H1 (cell line): Measurements from ENCODE around the gene DFFB. TPM values are rescaled to one million over a fixed set of nuclear protein-coding genes. Genes with fewer than 3 reads are reported as not detected.

Experiments
- CTCF ChIA-PET: fragments of 300-600 bp; sonication (Branson Sonifier 250); formaldehyde crosslinking; loops from one replicate; lab custom pipeline; 2021; ENCODE audit not compliant: partially characterized antibody; lab: Charles Lee
- POLR2A ChIA-PET: fragments of 300-600 bp; sonication (Branson Sonifier 250); formaldehyde crosslinking; loops from one replicate; lab custom pipeline; 2021; ENCODE audit warnings: inconsistent platforms; ENCODE audit not compliant: partially characterized antibody; lab: Charles Lee
- DNase-seq, 2 experiments: peaks; one replicate each; pipeline versions ENCODE4 v3.0.0 to v3.0.0-alpha.2; 2010 to 2022; ENCODE audit warnings: low spot score in 2 of 2, low read depth in 1 of 2, mixed read lengths in 1 of 2
- FAIRE-seq: peaks from 2 replicates; lab custom pipeline; 2011; peaks lifted over from hg19 to GRCh38; lab: Jason Lieb, UNC
- H2AFZ ChIP-seq: 2 replicates; pipeline ENCODE4 v1.8.1; 2012; ENCODE audit warnings: low read length, inconsistent platforms
- H2AK5ac ChIP-seq: 2 replicates; pipeline ENCODE4 v1.6.1; 2013; ENCODE audit warnings: low read depth, low read length
- H2BK120ac ChIP-seq: replicated peaks from 2 replicates; pipeline ENCODE3; 2013; ENCODE audit warnings: low read depth, low read length, inconsistent platforms
- H2BK12ac ChIP-seq: 2 replicates; pipeline ENCODE4 v1.6.1; 2013; ENCODE audit warnings: low read depth, low read length
- H2BK15ac ChIP-seq: 2 replicates; pipeline ENCODE4 v1.6.1; 2013; ENCODE audit warnings: low read length
- H2BK20ac ChIP-seq: 2 replicates; pipeline ENCODE4 v1.6.1; 2013; ENCODE audit warnings: low read length
- H2BK5ac ChIP-seq: 2 replicates; pipeline ENCODE4 v1.6.1; 2013; ENCODE audit warnings: low read depth, low read length
- H3K14ac ChIP-seq: 2 replicates; pipeline ENCODE4 v1.6.1; 2013; ENCODE audit warnings: inconsistent platforms; ENCODE audit not compliant: insufficient read length
- H3K18ac ChIP-seq: 2 replicates; pipeline ENCODE4 v1.6.1; 2013; ENCODE audit warnings: low read length; ENCODE audit errors: extremely low read depth
- H3K23ac ChIP-seq: 2 replicates; pipeline ENCODE4 v1.6.1; 2013; ENCODE audit warnings: inconsistent platforms; ENCODE audit not compliant: insufficient read length
- H3K23me2 ChIP-seq: 2 replicates; pipeline ENCODE4 v1.6.1; 2013; ENCODE audit warnings: low read depth, low read length
- H3K27ac ChIP-seq: 2 replicates; pipeline ENCODE4 v1.6.1; 2011; ENCODE audit warnings: low read depth, low read length, inconsistent platforms
- H3K27me3 ChIP-seq, 4 experiments: replicated peaks in 1 of 4; 1 replicate in 1 of 4; 2 replicates in 3 of 4; pipeline versions ENCODE4 v1.6.1 to v1.8.1; 2011 to 2013; ENCODE audit warnings: low read length in 3 of 4, mild to moderate bottlenecking in 3 of 4, inconsistent platforms in 2 of 4, mixed read lengths in 2 of 4, moderate library complexity in 1 of 4; ENCODE audit not compliant: control insufficient read depth in 3 of 4, insufficient read depth in 3 of 4; ENCODE audit errors: extremely low read depth in 1 of 4
- H3K36me3 ChIP-seq, 4 experiments: 2 replicates each; pipeline versions ENCODE4 v1.6.1 to v1.8.1; 2011 to 2013; ENCODE audit warnings: mild to moderate bottlenecking in 4 of 4, low read length in 3 of 4, moderate library complexity in 2 of 4, control low read depth in 1 of 4, inconsistent platforms in 1 of 4; ENCODE audit not compliant: insufficient read depth in 4 of 4, control insufficient read depth in 2 of 4
- H3K4ac ChIP-seq: replicated peaks from 2 replicates; pipeline ENCODE3; 2013; ENCODE audit warnings: low read length, low read depth, mixed read lengths, inconsistent platforms; ENCODE audit not compliant: insufficient read length
- H3K4me1 ChIP-seq, 4 experiments: replicated peaks in 1 of 4; 1 replicate in 1 of 4; 2 replicates in 3 of 4; pipeline versions ENCODE4 v1.6.1 to v1.8.1; 2011 to 2013; ENCODE audit warnings: low read length in 3 of 4, inconsistent platforms in 2 of 4, mixed read lengths in 1 of 4; ENCODE audit not compliant: insufficient read depth in 4 of 4, control insufficient read depth in 3 of 4
- H3K4me2 ChIP-seq, 2 experiments: 2 replicates each; pipeline versions ENCODE4 v1.6.1 to v1.8.1; 2011 to 2013; ENCODE audit warnings: low read depth in 2 of 2, low read length in 2 of 2, control low read depth in 1 of 2, inconsistent platforms in 1 of 2, mild to moderate bottlenecking in 1 of 2; ENCODE audit not compliant: insufficient read depth in 1 of 2
- H3K4me3 ChIP-seq, 4 experiments: fragments of 200-600, 300-600 bp in 1 of 4; sonication (generic), shearing (Covaris generic), sonication (Bioruptor Twin) in 1 of 4; 2 replicates each; pipeline versions ENCODE4 v1.5.1 to v1.8.1; 2011 to 2016; ENCODE audit warnings: low read length in 4 of 4, low read depth in 3 of 4, control low read depth in 2 of 4, inconsistent platforms in 2 of 4, mild to moderate bottlenecking in 2 of 4, mixed read lengths in 1 of 4, moderate library complexity in 1 of 4; ENCODE audit not compliant: insufficient read depth in 2 of 4; ENCODE audit errors: extremely low read depth in 1 of 4
- H3K56ac ChIP-seq: replicated peaks from 2 replicates; pipeline ENCODE3; 2013; ENCODE audit warnings: low read depth, mild to moderate bottlenecking, mixed read lengths, low read length, inconsistent platforms; ENCODE audit not compliant: insufficient read length
- H3K79me1 ChIP-seq: 2 replicates; pipeline ENCODE4 v1.6.1; 2013; ENCODE audit warnings: low read depth, low read length, control low read depth
- H3K79me2 ChIP-seq, 2 experiments: 2 replicates each; pipeline versions ENCODE4 v1.6.1 to v1.8.1; 2012 to 2013; ENCODE audit warnings: low read length in 2 of 2, mild to moderate bottlenecking in 2 of 2, inconsistent platforms in 1 of 2; ENCODE audit not compliant: insufficient read depth in 2 of 2, control insufficient read depth in 1 of 2
- H3K9ac ChIP-seq, 4 experiments: replicated peaks in 1 of 4; 1 replicate in 1 of 4; 2 replicates in 3 of 4; pipeline versions ENCODE4 v1.6.1 to v1.8.1; 2011 to 2013; ENCODE audit warnings: low read depth in 3 of 4, low read length in 3 of 4, control low read depth in 2 of 4, mild to moderate bottlenecking in 2 of 4, moderate library complexity in 2 of 4, inconsistent platforms in 1 of 4; ENCODE audit errors: extremely low read depth in 1 of 4
- H3K9me3 ChIP-seq, 2 experiments: 2 replicates each; pipeline versions ENCODE4 v1.6.1 to v1.8.1; 2012 to 2013; ENCODE audit warnings: mild to moderate bottlenecking in 2 of 2, moderate library complexity in 2 of 2, control low read depth in 1 of 2, inconsistent platforms in 1 of 2, low read depth in 1 of 2, low read length in 1 of 2, mixed read lengths in 1 of 2; ENCODE audit not compliant: insufficient read depth in 2 of 2
- H4K20me1 ChIP-seq, 2 experiments: replicated peaks in 1 of 2; 2 replicates each; pipeline versions ENCODE3 to v1.8.1; 2011 to 2013; ENCODE audit warnings: inconsistent platforms in 2 of 2, low read length in 2 of 2, mild to moderate bottlenecking in 1 of 2; ENCODE audit not compliant: insufficient read depth in 2 of 2, control insufficient read depth in 1 of 2
- H4K5ac ChIP-seq: 2 replicates; pipeline ENCODE4 v1.6.1; 2013; ENCODE audit warnings: low read length, low read depth, mixed read lengths, inconsistent platforms; ENCODE audit not compliant: insufficient read length
- H4K8ac ChIP-seq: 2 replicates; pipeline ENCODE4 v1.8.0; 2013; ENCODE audit warnings: mild to moderate bottlenecking, moderate library complexity, low read length, inconsistent platforms; ENCODE audit not compliant: insufficient read depth; ENCODE audit errors: extremely low read depth
- H4K91ac ChIP-seq: replicated peaks from 2 replicates; pipeline ENCODE3; 2013; ENCODE audit warnings: low read length, mixed read lengths, inconsistent platforms; ENCODE audit not compliant: insufficient read length
- ATF3 ChIP-seq: IDR thresholded peaks from 2 replicates; pipeline ENCODE4 v1.6.1; 2011; ENCODE audit warnings: low read depth, mild to moderate bottlenecking, low read length; ENCODE audit not compliant: insufficient read depth
- CBX8 ChIP-seq: fragments of 300-800, 300-1000 bp; sonication (generic); IDR thresholded peaks from 2 replicates; pipeline ENCODE4 v1.7.1; 2016; ENCODE audit warnings: low read depth, low read length, borderline replicate concordance
- EGR1 ChIP-seq: IDR thresholded peaks from 2 replicates; pipeline ENCODE4 v1.6.1; 2011; ENCODE audit warnings: low read depth, low read length, borderline replicate concordance
- EP300 ChIP-seq, 2 experiments: IDR thresholded peaks; 1 replicate in 1 of 2; 2 replicates in 1 of 2; pipeline ENCODE4 v1.6.1; 2011 to 2012; ENCODE audit warnings: low read depth in 2 of 2, low read length in 2 of 2, mild to moderate bottlenecking in 2 of 2, borderline replicate concordance in 1 of 2, inconsistent platforms in 1 of 2, moderate library complexity in 1 of 2
- GABPA ChIP-seq: IDR thresholded peaks from 2 replicates; pipeline ENCODE4 v1.6.1; 2011; ENCODE audit warnings: mild to moderate bottlenecking, low read length, moderate library complexity, borderline replicate concordance; ENCODE audit not compliant: insufficient read depth
- KDM4A ChIP-seq: IDR thresholded peaks from one replicate; pipeline ENCODE4 v1.7.1; 2012; ENCODE audit warnings: low read depth, mild to moderate bottlenecking, moderate library complexity, low read length, inconsistent platforms; ENCODE audit not compliant: severe bottlenecking
- NANOG ChIP-seq: IDR thresholded peaks from 2 replicates; pipeline ENCODE4 v1.6.1; 2011; ENCODE audit warnings: low read length, low read depth, mild to moderate bottlenecking, inconsistent platforms; ENCODE audit not compliant: insufficient read depth, poor library complexity, severe bottlenecking
- PHF8 ChIP-seq: fragments of 200-600 bp; sonication (generic); conservative IDR thresholded peaks from 2 replicates; pipeline ENCODE4 v1.7.1; 2012; ENCODE audit warnings: low read depth, mild to moderate bottlenecking, inconsistent platforms, low read length, moderate library complexity
- POLR2AphosphoS5 ChIP-seq: IDR thresholded peaks from 2 replicates; pipeline ENCODE4 v1.6.1; 2011; ENCODE audit warnings: low read depth, low read length
- RNF2 ChIP-seq: fragments of 200-900, 300-1000 bp; sonication (generic); IDR thresholded peaks from 2 replicates; pipeline ENCODE4 v1.7.1; 2016; ENCODE audit warnings: borderline replicate concordance, low read depth, mild to moderate bottlenecking, antibody characterized with exemption, low read length; ENCODE audit not compliant: poor library complexity, severe bottlenecking; ENCODE audit errors: missing control alignments
- TBP ChIP-seq: IDR thresholded peaks from 2 replicates; pipeline ENCODE4 v1.6.1; 2011; ENCODE audit warnings: low read depth, low read length, improper control_type of control experiment
- TEAD4 ChIP-seq: IDR thresholded peaks from 2 replicates; pipeline ENCODE4 v1.6.1; 2012; ENCODE audit warnings: low read depth, low read length, inconsistent platforms, mixed read lengths
- YY1 ChIP-seq: IDR thresholded peaks from 2 replicates; pipeline ENCODE4 v1.6.1; 2011; ENCODE audit warnings: low read depth, mild to moderate bottlenecking, low read length
- WGBS, 2 experiments: shearing (Covaris generic) in 1 of 2; methylation state at CpG; one replicate each; pipeline versions ENCODE4 v1.1.6 to v1.1.7; 2013 to 2015; ENCODE audit warnings: low lambda C conversion rate in 2 of 2, mixed read lengths in 2 of 2, inconsistent platforms in 1 of 2, low coverage in 1 of 2, missing lambda C conversion rate in 1 of 2; ENCODE audit not compliant: insufficient replicate concordance in 2 of 2, insufficient coverage in 1 of 2, insufficient read length in 1 of 2; ENCODE audit errors: extremely low coverage in 1 of 2, missing lambda C conversion rate in 1 of 2; 5-methylcytosine and 5-hydroxymethylcytosine counted together
- polyA plus RNA-seq, 7 experiments: library from polyadenylated mRNA; depleted of rRNA in 3 of 7; stranded (reverse) in 5 of 7; unstranded in 2 of 7; fragments of >200 nt in 5 of 7; fragments of 200-250 nt in 2 of 7; gene quantifications; 1 replicate in 5 of 7; 2 replicates in 1 of 7; 4 replicates in 1 of 7; pipeline versions ENCODE4 v1.2.1 to v1.2.3, GENCODE V29; 2011 to 2013; ENCODE audit warnings: missing spikeins in 2 of 7, mixed read lengths in 2 of 7
- total RNA-seq: library from RNA; stranded (reverse); fragmentation: NEBNext Ultra II Directional; extraction: Animal tissue kit (Norgen Biotek cat#: 25700); gene quantifications from 2 replicates; pipeline ENCODE4 v1.2.1, GENCODE V29; 2021

Gene DFFB
- total and polyA plus RNA-seq, 2 of the 8 experiments (the other 6 are each of a cell fraction or from before 2014, with no cell fraction given): 8.6 to 11.9 TPM

DNA sequence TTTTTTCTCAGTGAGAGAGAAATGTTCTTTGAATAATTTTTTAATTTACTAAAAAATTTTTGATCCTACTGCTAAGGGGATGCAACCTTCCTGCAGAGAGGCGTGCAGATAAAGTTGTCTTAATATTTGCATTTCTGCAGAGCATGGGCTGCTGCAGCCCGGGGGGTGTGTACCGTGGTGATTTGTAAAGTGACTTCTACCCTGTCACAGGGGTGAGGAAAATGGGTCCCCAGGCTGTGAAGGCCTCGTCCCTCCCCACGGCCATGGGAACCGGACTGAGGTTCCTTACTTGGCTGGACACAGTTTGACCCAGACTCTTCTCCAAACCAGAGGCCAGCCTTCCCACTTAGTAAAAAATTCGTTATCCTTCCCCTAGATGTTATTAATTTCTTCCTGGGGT, 52.3 kb downstream of the DFFB start:
- Histone ChIP-seq H3K4me3 (no peak overlapping the region), H3K23ac (no peak overlapping the region), H3K56ac (no peak overlapping the region), H3K27me3 (no peaks in the 10 kb centered on the region; a peak in 1 of 7 replicates), H3K9me3 (no peaks in the 10 kb centered on the region), H3K4me2 (no peak overlapping the region), H3K9ac (no peak overlapping the region), H4K20me1 (no peaks in the 10 kb centered on the region), H3K4me1 (peaks cover 0 to 8% (median 4%) of the 10 kb centered on the region in 4 experiments; a peak in 3 of 7 replicates), H3K18ac (no peak overlapping the region), H2AFZ (no peak overlapping the region), H2AK5ac (no peak overlapping the region), H2BK20ac (no peak overlapping the region), H4K8ac (no peak overlapping the region), H3K14ac (no peak overlapping the region), H3K27ac (no peak overlapping the region), H3K79me2 (no peaks in the 10 kb centered on the region), H2BK5ac (no peak overlapping the region), H3K79me1 (no peaks in the 10 kb centered on the region; the same call in 1 of the 2 replicates), H3K23me2 (no peaks in the 10 kb centered on the region; the same call in 1 of the 2 replicates), H4K5ac (no peak overlapping the region), H3K4ac (no peak overlapping the region), H4K91ac (no peak overlapping the region), H2BK15ac (no peak overlapping the region), H3K36me3 (no peaks in the 10 kb centered on the region), H2BK120ac (no peak overlapping the region), H2BK12ac (no peak overlapping the region)
- WGBS, 2 experiments: 91% methylated on average over 7 of the region's 7 CpGs; no CpG with 5 or more reads in 1 of the 2 experiments
- ChIA-PET CTCF (no interaction called here), POLR2A (no interaction called here)
- FAIRE-seq (no peak), DNase-seq (no peak)
- TF ChIP-seq PHF8 (no peak), TEAD4 (no peak), EP300 (IDR thresholded peaks at IDR 0.05; ENCODE audit: borderline replicate concordance in 1 of 2, low read depth in 2 of 2, low read length in 2 of 2) (no peak), TBP (no peak), GABPA (no peak), YY1 (no peak), KDM4A (no peak), POLR2AphosphoS5 (no peak), NANOG (no peak), ATF3 (no peak), EGR1 (no peak), CBX8 (no peak), RNF2 (no peak)
